K562 (cell line): Measurements from ENCODE around the gene IL27RA. TPM values are rescaled to one million over a fixed set of nuclear protein-coding genes. Genes with fewer than 3 reads are reported as not detected.

Experiments used
- ATAC-seq: fragments of 200-7000 bp; cut with Tn5 transposase; 3 replicates; pipeline ENCODE4 v1.9.1; 2020; ENCODE audit warnings: moderate library complexity
- BruUV-seq: library from RNA; stranded (reverse); fragments of 400-500 nt; replicated peaks from 2 replicates; lab custom pipeline; 2021; lab: Mats Ljungman, UMichigan
- CTCF ChIA-PET: fragments of 300-600 bp; formaldehyde crosslinking; extraction: SDS; loops from one replicate; lab custom pipeline; 2021; ENCODE audit warnings: low intra/inter-chr PET ratio; lab: Yijun Ruan, JAX
- POLR2A ChIA-PET: fragments of 300-600, 350-650 bp; sonication (Branson Sonifier 250); formaldehyde crosslinking; extraction: SDS; loops from one replicate; lab custom pipeline; 2021; ENCODE audit warnings: antibody characterized with exemption, inconsistent platforms; lab: Yijun Ruan, JAX
- DNase-seq, 4 experiments: peaks; one replicate each; pipeline versions ENCODE4 v3.0.0 to v3.0.0-alpha.2; 2011 to 2018; ENCODE audit warnings: low spot score in 3 of 4, mixed read lengths in 3 of 4; ENCODE audit errors: extremely low read depth in 1 of 4
- FAIRE-seq: peaks from 2 replicates; lab custom pipeline; 2011; peaks lifted over from hg19 to GRCh38; lab: Jason Lieb, UNC
- H2AFZ ChIP-seq: 2 replicates; pipeline ENCODE4 v1.6.0; 2011; ENCODE audit warnings: low read depth, low read length, control low read depth, inconsistent platforms
- H3K27ac ChIP-seq: fragments of 200-600 bp; 3 replicates; pipeline ENCODE4 v1.8.0; 2011; ENCODE audit warnings: low read depth, mild to moderate bottlenecking, control low read depth, inconsistent platforms, low read length, moderate library complexity, mixed read lengths; ENCODE audit errors: extremely low read depth
- H3K27me3 ChIP-seq, 2 experiments: fragments of 300-600 bp in 1 of 2; 2 replicates in 1 of 2; 3 replicates in 1 of 2; pipeline versions ENCODE4 v1.6.0 to v1.8.0; 2011; ENCODE audit warnings: inconsistent platforms in 2 of 2, low read length in 2 of 2, mild to moderate bottlenecking in 1 of 2, mixed read lengths in 1 of 2, moderate library complexity in 1 of 2; ENCODE audit not compliant: control insufficient read depth in 2 of 2, insufficient read depth in 2 of 2
- H3K36me3 ChIP-seq: fragments of 300-600 bp; 3 replicates; pipeline ENCODE4 v1.8.0; 2011; ENCODE audit warnings: mild to moderate bottlenecking, low read length, inconsistent platforms; ENCODE audit not compliant: control insufficient read depth, insufficient read depth
- H3K4me1 ChIP-seq, 2 experiments: fragments of 200-600 bp in 1 of 2; replicated peaks in 1 of 2; 2 replicates in 1 of 2; 3 replicates in 1 of 2; pipeline versions ENCODE4 v1.5.1 to v1.8.0; 2011; ENCODE audit warnings: inconsistent platforms in 2 of 2, low read length in 2 of 2, mild to moderate bottlenecking in 1 of 2, mixed read lengths in 1 of 2, moderate library complexity in 1 of 2; ENCODE audit not compliant: control insufficient read depth in 2 of 2, insufficient read depth in 2 of 2
- H3K4me2 ChIP-seq: 2 replicates; pipeline ENCODE4 v1.6.1; 2011; ENCODE audit warnings: low read length, control low read depth, inconsistent platforms, mixed read lengths; ENCODE audit not compliant: insufficient read depth
- H3K4me3 ChIP-seq: fragments of 200-600 bp; sonication (generic), shearing (Covaris generic); 2 replicates; pipeline ENCODE4 v1.5.1; 2016; ENCODE audit warnings: control low read depth, inconsistent platforms
- H3K79me2 ChIP-seq: fragments of 200-600 bp; 3 replicates; pipeline ENCODE4 v1.8.0; 2011; ENCODE audit warnings: low read length, inconsistent platforms; ENCODE audit not compliant: control insufficient read depth, insufficient read depth
- H3K9ac ChIP-seq, 2 experiments: 2 replicates each; pipeline versions ENCODE4 v1.6.0 to v1.6.1; 2011; ENCODE audit warnings: low read depth in 2 of 2, low read length in 2 of 2, control low read depth in 1 of 2, inconsistent platforms in 1 of 2, mild to moderate bottlenecking in 1 of 2, mixed read lengths in 1 of 2; ENCODE audit not compliant: insufficient read depth in 1 of 2
- H3K9me1 ChIP-seq: one replicate; pipeline ENCODE4 v1.6.0; 2011; ENCODE audit warnings: inconsistent platforms, mild to moderate bottlenecking, low read length, moderate library complexity; ENCODE audit not compliant: control insufficient read depth, insufficient read depth
- H3K9me3 ChIP-seq: replicated peaks from 2 replicates; pipeline ENCODE4 v1.5.1; 2011; ENCODE audit warnings: low read depth, low read length, inconsistent platforms; ENCODE audit not compliant: control insufficient read depth, insufficient read depth
- H4K20me1 ChIP-seq: replicated peaks from 2 replicates; pipeline ENCODE4 v1.6.1; 2011; ENCODE audit warnings: low read length, inconsistent platforms, mixed read lengths; ENCODE audit not compliant: control insufficient read depth, insufficient read depth
- ARID1B ChIP-seq: fragments of 450-650 bp; IDR thresholded peaks from 2 replicates; pipeline ENCODE4 v1.6.1; 2016; ENCODE audit warnings: antibody characterized with exemption, mild to moderate bottlenecking, inconsistent platforms
- CTBP1 ChIP-seq: fragments of 450-650 bp; IDR thresholded peaks from 2 replicates; pipeline ENCODE4 v1.6.1; 2016; ENCODE audit warnings: borderline replicate concordance
- FOXK2 ChIP-seq, 2 experiments: fragments of 450-650 bp; IDR thresholded peaks in 1 of 2; conservative IDR thresholded peaks in 1 of 2; 2 replicates each; pipeline ENCODE4 v1.6.1; 2016; ENCODE audit warnings: low read depth in 2 of 2, mild to moderate bottlenecking in 1 of 2
- HDAC3 ChIP-seq: fragments of 450-650 bp; IDR thresholded peaks from 2 replicates; pipeline ENCODE4 v1.6.1; 2018; ENCODE audit warnings: borderline replicate concordance, mild to moderate bottlenecking, moderate library complexity; ENCODE audit not compliant: partially characterized antibody
- NCOR1 ChIP-seq: fragments of 450-650 bp; IDR thresholded peaks from 2 replicates; pipeline ENCODE4 v1.6.1; 2016; ENCODE audit warnings: mild to moderate bottlenecking, moderate library complexity
- PHF20 ChIP-seq: fragments of 450-650 bp; IDR thresholded peaks from 2 replicates; pipeline ENCODE4 v1.6.1; 2018; ENCODE audit not compliant: partially characterized antibody
- RAD51 ChIP-seq: fragments of 450-650 bp; IDR thresholded peaks from 2 replicates; pipeline ENCODE4 v1.7.1; 2016; ENCODE audit warnings: low read depth, mild to moderate bottlenecking, borderline replicate concordance
- RUNX1 ChIP-seq: sonication (generic); IDR thresholded peaks from 2 replicates; pipeline ENCODE4 v1.6.1; 2016; ENCODE audit warnings: antibody characterized with exemption, low read depth
- ZBTB1 ChIP-seq: sonication (generic); formaldehyde crosslinking; IDR thresholded peaks from 2 replicates; pipeline ENCODE4 v1.8.1; 2023; ENCODE audit warnings: missing genetic modification reagents, low read depth, mild to moderate bottlenecking, borderline replicate concordance
- ZNF232 ChIP-seq: sonication (generic); formaldehyde crosslinking; IDR thresholded peaks from 2 replicates; pipeline ENCODE4 v1.8.0; 2022; ENCODE audit warnings: mild to moderate bottlenecking, missing genetic modification reagents
- WGBS: fragments of 100-300 bp; shearing (Covaris generic); methylation state at CpG from one replicate; pipeline ENCODE4 v1.1.6; 2016; ENCODE audit warnings: low coverage, mixed read lengths; ENCODE audit not compliant: insufficient coverage; ENCODE audit errors: missing lambda C conversion rate; 5-methylcytosine and 5-hydroxymethylcytosine counted together
- in situ Hi-C: fragments of 300-500 bp; cut with MboI; formaldehyde crosslinking; loops from 4 replicates; pipeline ENCODE4 v1.15.0; 2018; ENCODE audit warnings: inconsistent platforms, mixed read lengths
- intact Hi-C: fragments of 100-400 bp; cut with micrococcal nuclease; formaldehyde crosslinking; loops from 2 replicates; pipeline ENCODE4 v1.14.2; 2022
- polyA plus RNA-seq, 8 experiments: library from polyadenylated mRNA; depleted of rRNA in 4 of 8; stranded (reverse) in 5 of 8; unstranded in 3 of 8; fragments of >200 nt; fragmentation: Nextera tagmentation in 2 of 8; fragmentation: Illumina TruSeq in 1 of 8; extraction: Ambion mirVana in 2 of 8; extraction: Trizol in 1 of 8; gene quantifications; 2 replicates each; pipeline versions ENCODE4 v1.2.1 to v1.2.3, GENCODE V29; 2011 to 2014; ENCODE audit warnings: inconsistent platforms in 1 of 8, missing spikeins in 1 of 8
- total RNA-seq, 7 experiments: library from RNA; depleted of rRNA in 6 of 7; stranded (reverse); fragments of >200 nt in 6 of 7; fragmentation: Illumina TruSeq in 2 of 7; extraction: Trizol in 2 of 7; gene quantifications; 2 replicates each; pipeline versions ENCODE4 v1.2.1 to v1.2.3, GENCODE V29; 2011 to 2021; ENCODE audit warnings: low replicate concordance in 1 of 7
- TF ChIP-seq, protein P1 (sequence below), 2 experiments: fragments of 450-650 bp in 1 of 2; sonication (generic) in 1 of 2; formaldehyde crosslinking in 1 of 2; IDR thresholded peaks; 2 replicates each; pipeline versions ENCODE4 v1.7.1 to v1.9.0; 2016 to 2022; ENCODE audit warnings: inconsistent platforms in 1 of 2, mild to moderate bottlenecking in 1 of 2, missing genetic modification reagents in 1 of 2

Gene IL27RA
- total and polyA plus RNA-seq, 9 of the 15 experiments (the other 6 are each of a cell fraction or from before 2014, with no cell fraction given): 1.9 to 15.9 (median 12.0) TPM

DNA sequence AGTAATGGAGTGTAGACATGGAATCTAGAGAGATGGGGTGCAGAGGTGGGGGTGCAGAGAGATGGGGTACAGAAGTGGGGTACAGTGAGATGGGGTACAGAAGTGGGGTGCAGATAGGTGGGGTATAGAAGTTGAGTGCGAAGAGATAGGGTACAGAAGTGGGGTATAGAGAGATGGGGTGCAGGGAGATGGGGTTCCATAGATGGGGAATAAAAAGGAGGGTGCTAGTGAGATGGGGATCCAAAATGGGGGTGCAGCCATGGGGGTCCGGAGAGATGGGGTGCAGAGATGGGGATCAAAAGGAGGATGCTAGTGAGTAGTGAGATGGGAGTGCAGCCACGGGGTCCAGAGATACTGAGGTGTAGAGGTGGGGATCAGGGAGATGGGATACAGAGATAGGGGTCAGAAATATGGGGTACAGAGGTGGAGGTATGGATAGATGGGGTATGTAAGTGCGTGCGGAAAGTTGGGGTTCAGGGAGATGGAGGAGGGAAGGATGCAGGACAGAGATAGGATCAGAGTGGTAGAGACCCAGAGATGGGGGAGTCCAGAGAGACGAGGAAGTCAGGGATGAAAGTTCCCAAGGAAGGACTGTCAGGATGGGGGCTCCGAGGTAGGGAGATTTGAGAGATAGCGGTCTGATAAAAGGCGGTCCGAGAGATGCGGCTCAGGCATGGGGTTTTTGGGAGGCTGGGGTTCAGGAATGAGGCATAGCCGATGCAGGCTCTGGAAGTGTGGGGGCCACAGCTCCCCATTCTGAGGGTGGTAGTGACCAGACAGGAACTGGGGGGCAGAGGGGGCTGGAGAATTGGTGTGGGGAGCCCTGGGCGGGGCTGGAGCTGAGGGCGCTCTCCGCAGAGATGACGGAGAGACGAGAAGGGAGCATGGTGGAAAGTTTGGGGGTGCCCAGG is 26.9 kb downstream of the IL27RA start:
- POLR2A ChIA-PET: interaction anchor here (0.7 to 2.4 kb wide), 5 partner anchors 18 to 173 kb away, joined by 3 to 8 read pairs (median 4); partner anchors contain the start of genes DCAF15 and IL27RA
- in situ Hi-C loops: loop anchor here (25.0 kb wide), 1 partner anchor 471 kb away; no protein-coding TSS in a partner anchor
- no peak for ATAC-seq
- TF ChIP-seq ZBTB1 (no peak), NCOR1 (peak; percentile 62), CTBP1 (no peak), HDAC3 (no peak), ARID1B (no peak; the same call in 1 of the 2 replicates), PHF20 (peak; percentile 3), ZNF232 (CRISPR knock-in tag) (no peak), RAD51 (no peak), RUNX1 (0 out of 2 replicates have a peak, but pooled peaks have one; percentile 26), FOXK2 (conservative IDR thresholded peaks at IDR 0.05 in 1 of 2, IDR thresholded peaks at IDR 0.05 in 1 of 2; ENCODE audit: low read depth in 2 of 2) (no peak)
- TF ChIP-seq, protein P1, sequence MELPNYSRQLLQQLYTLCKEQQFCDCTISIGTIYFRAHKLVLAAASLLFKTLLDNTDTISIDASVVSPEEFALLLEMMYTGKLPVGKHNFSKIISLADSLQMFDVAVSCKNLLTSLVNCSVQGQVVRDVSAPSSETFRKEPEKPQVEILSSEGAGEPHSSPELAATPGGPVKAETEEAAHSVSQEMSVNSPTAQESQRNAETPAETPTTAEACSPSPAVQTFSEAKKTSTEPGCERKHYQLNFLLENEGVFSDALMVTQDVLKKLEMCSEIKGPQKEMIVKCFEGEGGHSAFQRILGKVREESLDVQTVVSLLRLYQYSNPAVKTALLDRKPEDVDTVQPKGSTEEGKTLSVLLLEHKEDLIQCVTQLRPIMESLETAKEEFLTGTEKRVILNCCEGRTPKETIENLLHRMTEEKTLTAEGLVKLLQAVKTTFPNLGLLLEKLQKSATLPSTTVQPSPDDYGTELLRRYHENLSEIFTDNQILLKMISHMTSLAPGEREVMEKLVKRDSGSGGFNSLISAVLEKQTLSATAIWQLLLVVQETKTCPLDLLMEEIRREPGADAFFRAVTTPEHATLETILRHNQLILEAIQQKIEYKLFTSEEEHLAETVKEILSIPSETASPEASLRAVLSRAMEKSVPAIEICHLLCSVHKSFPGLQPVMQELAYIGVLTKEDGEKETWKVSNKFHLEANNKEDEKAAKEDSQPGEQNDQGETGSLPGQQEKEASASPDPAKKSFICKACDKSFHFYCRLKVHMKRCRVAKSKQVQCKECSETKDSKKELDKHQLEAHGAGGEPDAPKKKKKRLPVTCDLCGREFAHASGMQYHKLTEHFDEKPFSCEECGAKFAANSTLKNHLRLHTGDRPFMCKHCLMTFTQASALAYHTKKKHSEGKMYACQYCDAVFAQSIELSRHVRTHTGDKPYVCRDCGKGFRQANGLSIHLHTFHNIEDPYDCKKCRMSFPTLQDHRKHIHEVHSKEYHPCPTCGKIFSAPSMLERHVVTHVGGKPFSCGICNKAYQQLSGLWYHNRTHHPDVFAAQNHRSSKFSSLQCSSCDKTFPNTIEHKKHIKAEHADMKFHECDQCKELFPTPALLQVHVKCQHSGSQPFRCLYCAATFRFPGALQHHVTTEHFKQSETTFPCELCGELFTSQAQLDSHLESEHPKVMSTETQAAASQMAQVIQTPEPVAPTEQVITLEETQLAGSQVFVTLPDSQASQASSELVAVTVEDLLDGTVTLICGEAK (IDR thresholded peaks at IDR 0.05): 0 out of 2 replicates have a peak, but pooled peaks have one; percentile 27
- TF ChIP-seq, protein P1 (CRISPR knock-in tag; IDR thresholded peaks at IDR 0.05): no peak

More for the DNA sequence above, 26.9 kb downstream of the IL27RA start:
- Histone ChIP-seq H2AFZ (peak overlapping the region; percentile 70), H4K20me1 (no peaks in the 10 kb centered on the region), H3K27me3 (no peaks in the 10 kb centered on the region), H3K79me2 (no peaks in the 10 kb centered on the region), H3K36me3 (no peaks in the 10 kb centered on the region), H3K9ac (peak overlapping the region in 1 of 2 experiments; percentile 22; a peak in 1 of 4 replicates), H3K27ac (no peak overlapping the region), H3K9me3 (no peaks in the 10 kb centered on the region), H3K4me2 (peak overlapping the region; percentile 63), H3K4me1 (peaks cover 36 to 68% of the 10 kb centered on the region in 2 experiments), H3K4me3 (peak overlapping the region; percentile 31), H3K9me1 (no peaks in the 10 kb centered on the region)
- intact Hi-C loops: no loop called here
- CTCF ChIA-PET: interaction anchor here (0.5 to 1.4 kb wide), 2 partner anchors 178 to 448 kb away, joined by 3 read pairs; no protein-coding TSS in a partner anchor
- FAIRE-seq: no peak
- no TSS peak for BruUV-seq
- DNase-seq: peak in 1 of 4 experiments; percentile 6
- 7% methylated on average over 17 of the region's 17 CpGs for WGBS
